Smooth muscle cell of bladder (primary cell): ENCODE results near the gene ZBTB26. TPM values are rescaled to one million over a fixed set of nuclear protein-coding genes. Genes with fewer than 3 reads are reported as not detected.

ENCODE experiments used
- total RNA-seq: library from RNA; depleted of rRNA; stranded (reverse); fragments of >200 nt; gene quantifications from 2 replicates; pipeline ENCODE4 v1.2.3, GENCODE V29; 2014

The ZBTB26 gene
- total RNA-seq: 2.4 and 3.6 TPM in 2 replicates

GRCh38 chr9:122931226-122932121 is at the start of gene ZBTB26:
TSS of gene ZBTB26 (minus strand) at chr9:122931512. CDS start at chr9:122919934, 11,578 bp downstream.

GRCh38 chr9:122940749-122941581 is 9.7 kb upstream of the ZBTB26 start, which contains the start of gene RABGAP1:
TSS of gene RABGAP1 (plus strand) at chr9:122941020. CDS start at chr9:122957060, 16,040 bp downstream.

GRCh38 chr9:122912964-122913673 is 18.2 kb downstream of the ZBTB26 start, which contains the start of gene ZBTB6:
TSS of gene ZBTB6 (minus strand) at chr9:122913323. CDS start at chr9:122912072, 1,251 bp downstream.

GRCh38 chr9:122904823-122905710 is 26.2 kb downstream of the ZBTB26 start, which contains the start of gene RC3H2:
TSS of gene RC3H2 (minus strand) at chr9:122905359. CDS start at chr9:122897509, 7,850 bp downstream.

Other genes with a start within 250 kb of the ZBTB26 start
- not detected in 2 replicates for gene OR1L4, start 207.5 kb downstream of the ZBTB26 start, total RNA-seq
- gene OR1L6, start 189.2 kb downstream of the ZBTB26 start, total RNA-seq: not detected in 2 replicates
- not detected in 2 replicates for gene OR5C1, start 142.6 kb downstream of the ZBTB26 start, total RNA-seq
- not detected in 2 replicates for gene OR1K1, start 131.4 kb downstream of the ZBTB26 start, total RNA-seq
- 36.4 and 39.9 TPM in 2 replicates for gene PDCL, start 102.9 kb downstream of the ZBTB26 start, total RNA-seq
- 31.1 and 38.4 TPM in 2 replicates for gene RC3H2, start 26.2 kb downstream of the ZBTB26 start, total RNA-seq
- 12.9 and 13.6 TPM in 2 replicates for gene ZBTB6, start 18.2 kb downstream of the ZBTB26 start, total RNA-seq
- 35.0 and 35.6 TPM in 2 replicates for gene RABGAP1, start 9.5 kb upstream of the ZBTB26 start, total RNA-seq
- gene GPR21, start 102.2 kb upstream of the ZBTB26 start, total RNA-seq: 0.83 and 1.1 TPM in 2 replicates